Measurements from ENCODE around the gene PARL.
"Not testable (repeated sequence)": the region's sequence is repeated elsewhere in the genome, so short reads cannot be mapped to it uniquely, and the experiment has no call there.

The PARL gene

DNA sequence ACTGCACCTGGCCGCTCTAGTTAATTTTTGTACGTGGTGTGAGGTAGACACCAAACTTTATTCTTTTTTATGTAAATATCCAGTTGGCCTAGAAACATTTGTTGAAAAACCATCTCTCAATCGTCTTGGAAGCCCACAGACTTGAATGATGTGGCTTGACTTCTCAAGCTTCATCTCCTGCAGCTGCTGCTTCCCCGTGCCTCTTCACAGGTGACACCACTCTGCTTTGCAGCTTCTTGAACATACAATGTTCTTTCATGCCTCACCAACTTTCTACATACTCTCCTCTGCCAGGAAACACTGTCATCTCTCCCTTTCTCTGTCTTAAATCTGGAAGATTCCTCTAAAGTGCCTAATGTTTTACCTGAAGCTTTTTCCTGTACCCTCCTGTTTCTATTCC, 94.9 kb downstream of the PARL start:
- DNase-seq (ENCODE audit: low spot score), result no peak

DNA sequence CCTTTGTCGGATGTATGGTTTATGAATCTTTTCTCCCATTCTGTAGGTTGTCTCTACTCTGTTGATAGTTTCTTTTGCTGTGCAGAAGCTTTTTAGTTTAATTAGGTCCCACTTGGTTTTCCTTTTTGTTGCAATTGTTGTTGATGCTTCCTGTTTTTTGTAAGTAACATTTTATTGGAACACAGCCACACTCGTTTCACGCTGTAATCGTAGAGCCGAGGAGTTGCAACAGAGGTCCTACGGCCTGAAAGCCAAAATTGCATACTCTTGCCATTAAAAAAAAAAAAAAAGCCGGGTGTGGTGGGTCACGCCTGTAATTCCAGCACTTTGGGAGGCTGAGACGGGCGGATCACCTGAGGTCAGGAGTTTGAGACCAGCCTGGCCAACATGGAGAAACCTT, 100.2 kb downstream of the PARL start:
- DNase-seq (ENCODE audit: low spot score), result not testable (repeated sequence)

- no peak for DNase-seq (ENCODE audit: low spot score)
Measured at GRCh38 chr3:183782576-183783276, 102.0 kb downstream of the PARL start.

GRCh38 chr3:183781246-183781645, 103.4 kb downstream of the PARL start:
- DNase-seq (ENCODE audit: low spot score), result peak; percentile 53

DNA sequence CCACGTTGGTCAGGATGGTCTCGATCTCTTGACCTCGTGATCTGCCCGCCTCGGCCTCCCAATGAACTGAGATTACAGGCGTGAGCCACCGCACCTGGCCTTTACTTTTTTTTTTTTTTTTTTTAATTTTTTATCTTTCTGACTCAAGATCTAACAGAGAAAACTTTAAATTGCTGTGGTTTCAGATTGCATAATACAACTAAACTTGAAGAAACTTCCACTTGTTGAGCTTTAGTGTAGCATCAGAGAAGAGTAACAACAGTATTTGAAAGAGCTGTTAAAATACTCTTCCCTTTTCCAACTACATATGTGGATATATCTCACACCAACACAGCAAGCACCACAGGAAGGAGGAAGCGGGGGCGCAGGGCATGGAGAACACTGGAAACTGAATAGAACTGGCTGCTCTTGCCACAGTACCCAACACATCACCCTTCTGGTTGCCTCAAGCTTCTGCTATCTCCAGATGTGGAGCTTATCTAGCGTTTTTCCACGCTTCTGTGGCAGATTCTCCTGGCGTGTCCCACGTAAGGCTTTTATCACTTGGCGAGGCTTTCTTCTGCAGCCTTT, 104.7 kb downstream of the PARL start:
- DNase-seq (ENCODE audit: low spot score), result no peak
